Subcutaneous adipose tissue (tissue), 4 donors: ENCODE measurements around the gene VAV2. TPM values are rescaled to one million over a fixed set of nuclear protein-coding genes. Genes with fewer than 3 reads are reported as not detected.

Experiments used
- total RNA-seq, 4 donors: library from RNA; depleted of rRNA; stranded (reverse); fragments of >200 nt; gene quantifications; one replicate each; pipeline ENCODE4 v1.1.0, GENCODE V29; 2016
- TF ChIP-seq, protein P1 (sequence below): fragments of 450-650 bp; IDR thresholded peaks from one replicate; pipeline ENCODE4 v1.5.1; 2016; ENCODE audit warnings: low read depth, mild to moderate bottlenecking, control low read depth, antibody characterized with exemption, moderate library complexity

Gene VAV2
- total RNA-seq, 4 donors from 2014 or later = 3.6 to 6.8 (median 4.8) TPM

DNA sequence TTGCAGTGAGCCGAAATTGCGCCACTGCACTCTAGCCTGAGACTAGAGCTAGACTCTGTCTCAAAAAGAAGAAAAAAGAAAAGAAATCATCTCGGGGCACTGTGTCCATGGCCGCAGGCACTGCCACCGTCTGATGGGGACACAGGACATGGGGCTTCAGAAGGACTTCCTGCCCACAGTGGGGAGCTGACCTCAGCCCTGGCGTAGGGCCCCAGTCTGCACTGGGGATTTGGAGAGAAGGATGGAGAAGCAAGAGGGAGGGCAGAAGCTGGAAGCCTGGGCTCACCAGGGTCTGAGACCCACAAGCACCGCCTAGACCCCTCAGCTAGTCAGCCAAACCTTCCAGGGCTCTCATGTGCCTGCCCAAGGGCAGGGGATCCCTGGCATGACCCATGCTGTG is 249.9 kb downstream of the VAV2 start:
- TF ChIP-seq, protein P1, sequence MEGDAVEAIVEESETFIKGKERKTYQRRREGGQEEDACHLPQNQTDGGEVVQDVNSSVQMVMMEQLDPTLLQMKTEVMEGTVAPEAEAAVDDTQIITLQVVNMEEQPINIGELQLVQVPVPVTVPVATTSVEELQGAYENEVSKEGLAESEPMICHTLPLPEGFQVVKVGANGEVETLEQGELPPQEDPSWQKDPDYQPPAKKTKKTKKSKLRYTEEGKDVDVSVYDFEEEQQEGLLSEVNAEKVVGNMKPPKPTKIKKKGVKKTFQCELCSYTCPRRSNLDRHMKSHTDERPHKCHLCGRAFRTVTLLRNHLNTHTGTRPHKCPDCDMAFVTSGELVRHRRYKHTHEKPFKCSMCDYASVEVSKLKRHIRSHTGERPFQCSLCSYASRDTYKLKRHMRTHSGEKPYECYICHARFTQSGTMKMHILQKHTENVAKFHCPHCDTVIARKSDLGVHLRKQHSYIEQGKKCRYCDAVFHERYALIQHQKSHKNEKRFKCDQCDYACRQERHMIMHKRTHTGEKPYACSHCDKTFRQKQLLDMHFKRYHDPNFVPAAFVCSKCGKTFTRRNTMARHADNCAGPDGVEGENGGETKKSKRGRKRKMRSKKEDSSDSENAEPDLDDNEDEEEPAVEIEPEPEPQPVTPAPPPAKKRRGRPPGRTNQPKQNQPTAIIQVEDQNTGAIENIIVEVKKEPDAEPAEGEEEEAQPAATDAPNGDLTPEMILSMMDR = no peak

DNA sequence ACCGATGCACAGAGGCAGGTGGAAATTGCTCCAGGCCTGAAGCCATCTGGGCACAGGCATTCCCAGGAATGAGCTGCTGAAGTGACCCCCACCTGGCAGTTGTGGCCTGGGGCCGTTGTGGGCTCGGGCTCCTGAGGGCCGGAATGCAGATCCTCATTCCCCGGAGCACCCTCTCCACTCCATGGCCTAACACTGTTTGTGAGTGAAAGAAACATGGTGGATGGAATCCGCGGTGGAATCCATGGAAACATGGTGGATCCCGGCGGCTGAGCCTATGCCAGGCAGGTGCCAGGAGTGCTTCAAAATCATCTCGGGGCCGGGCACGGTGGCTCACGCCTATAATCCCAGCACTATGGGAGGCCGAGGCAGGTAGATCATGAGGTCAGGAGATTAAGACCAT is 250.4 kb downstream of the VAV2 start:
- TF ChIP-seq, protein P1 = no peak

- TF ChIP-seq, protein P1 = no peak
These were observed 251.2 kb downstream of the VAV2 start for GRCh38 chr9:133740911-133741310.

- TF ChIP-seq, protein P1 = no peak
These were observed 252.5 kb downstream of the VAV2 start for GRCh38 chr9:133739408-133740280.

DNA sequence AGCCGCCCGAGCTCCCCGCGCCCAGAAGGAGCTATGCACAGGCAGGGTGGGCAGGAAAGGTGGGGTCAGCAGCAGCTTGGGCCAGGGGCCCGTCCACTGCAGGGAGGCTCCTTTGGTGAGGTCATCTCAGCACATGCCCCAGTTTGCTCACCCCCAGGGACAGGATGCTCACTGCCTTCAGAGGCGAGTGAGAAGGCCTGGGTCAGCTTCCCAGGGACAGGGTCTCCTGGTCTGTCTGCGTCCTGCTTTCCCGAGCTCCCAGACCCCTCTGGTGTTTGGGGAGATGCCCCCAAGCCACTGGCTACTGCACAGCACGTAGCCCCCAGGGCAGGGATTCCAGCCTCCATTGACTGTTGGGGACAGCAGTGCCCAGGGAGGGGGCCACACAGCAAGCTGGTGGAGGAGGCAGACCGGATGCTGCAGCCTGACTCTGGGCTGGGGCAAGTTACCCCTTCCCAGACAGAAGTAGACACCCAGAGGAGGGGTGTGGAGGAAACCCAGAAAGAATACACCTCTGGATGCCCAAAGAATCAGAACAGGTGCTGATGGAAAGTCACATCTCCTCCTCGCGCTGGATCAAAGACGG is 253.4 kb downstream of the VAV2 start:
- TF ChIP-seq, protein P1 = no peak

DNA sequence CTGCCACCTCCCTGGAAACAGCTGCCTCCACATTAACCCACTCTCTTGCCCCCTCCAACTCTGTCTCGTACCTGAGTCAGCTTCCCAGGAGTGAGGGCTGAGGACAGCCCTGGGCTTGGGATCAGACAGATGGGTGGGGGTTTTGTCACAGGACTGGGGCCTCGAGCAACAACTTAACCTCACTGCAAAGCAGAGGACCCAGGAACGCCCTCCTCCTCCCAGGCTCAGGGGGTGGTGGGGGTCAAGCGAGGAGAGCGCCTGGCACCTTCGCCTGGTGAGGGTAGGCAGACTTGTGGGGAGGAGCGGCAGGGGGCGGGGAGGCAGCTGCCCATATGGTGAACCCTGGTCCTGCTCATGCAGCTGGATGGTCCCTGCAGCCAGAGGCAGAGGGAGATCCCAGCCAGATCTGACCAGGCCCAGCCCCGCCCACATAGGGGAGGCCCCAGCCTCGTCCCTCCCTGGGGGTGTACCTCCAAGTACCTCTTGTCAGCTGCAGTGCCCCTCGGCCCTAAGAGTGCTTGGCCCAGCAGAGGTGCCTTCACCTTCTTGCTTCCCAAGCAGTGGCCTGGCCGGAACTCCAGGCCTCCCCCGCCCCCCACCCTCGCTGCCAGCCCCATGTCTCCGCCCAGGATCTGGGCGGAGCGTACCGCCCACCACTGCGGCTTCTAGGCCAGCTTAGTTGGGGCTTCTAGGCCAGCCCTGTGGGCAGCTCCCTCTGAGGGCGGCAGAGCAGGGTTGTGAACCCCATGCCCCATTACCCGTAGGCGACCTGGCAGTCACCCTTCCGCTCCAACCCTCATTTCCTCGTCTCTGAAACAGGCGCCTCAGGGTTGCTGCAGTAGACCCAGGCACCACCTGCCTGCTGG is 254.1 kb downstream of the VAV2 start, which contains the start of gene SARDH:
Gene SARDH, minus strand, starts transcription at position 579 of the 866 bp plus-strand sequence. CDS start 4,179 bp downstream, outside the sequence.
- TF ChIP-seq, protein P1 = no peak
